ENCODE measurements around the gene ATP8B4. TPM values are rescaled to one million over a fixed set of nuclear protein-coding genes. Genes with fewer than 3 reads are reported as not detected.

Gene ATP8B4
- total RNA-seq, 2 experiments from 2014 or later: 0.31 TPM; not detected in 1

DNA sequence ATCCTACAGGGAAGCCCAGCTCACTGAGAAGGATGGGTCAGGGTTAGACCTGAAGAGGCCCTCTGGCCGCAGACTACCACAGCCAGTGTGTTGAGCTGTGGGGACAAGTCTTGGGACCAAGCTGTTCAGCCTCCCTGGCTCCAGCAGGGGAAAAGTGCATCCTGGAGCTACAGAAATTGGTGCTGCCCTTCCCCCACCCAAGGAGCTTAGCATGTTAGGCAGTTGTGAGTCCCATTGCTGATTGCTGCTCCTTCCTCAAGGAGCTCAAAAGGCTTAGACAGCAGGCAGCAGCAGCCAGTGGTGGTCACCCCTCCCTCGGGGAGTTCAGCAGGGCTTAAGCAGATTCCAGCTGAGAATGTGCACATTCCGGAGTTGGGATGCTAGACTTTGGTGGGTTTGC lies 165.6 kb downstream of the ATP8B4 start:
- Histone ChIP-seq H3K36me3 (ENCODE audit: insufficient read depth, low read length) (no peaks in the 10 kb centered on the region), H3K4me1 (ENCODE audit: insufficient read depth, low read length) (no peaks in the 10 kb centered on the region), H3K4me3 (ENCODE audit: low read length) (no peak overlapping the region), H3K27me3 (ENCODE audit: control insufficient read depth in 1 of 2, insufficient read depth in 2 of 2, low read length in 2 of 2) (peaks cover 0 to 2% of the 10 kb centered on the region in 2 experiments), H3K27ac (ENCODE audit: low read depth in 1 of 2, low read length in 2 of 2) (no peak overlapping the region), H3K9me3 (ENCODE audit: control insufficient read depth in 1 of 2, insufficient read depth in 1 of 2, low read length in 2 of 2) (peaks cover 3 to 7% of the 10 kb centered on the region in 2 experiments)
- Mint-ChIP-seq H3K27ac (no peak overlapping the region), H3K9me3 (peaks cover 7% of the 10 kb centered on the region), H3K36me3 (ENCODE audit: low read depth) (no peaks in the 10 kb centered on the region), H3K27me3 (no peaks in the 10 kb centered on the region), H3K4me1 (ENCODE audit: low read depth) (no peaks in the 10 kb centered on the region), H3K4me3 (no peak overlapping the region)
- ATAC-seq (ENCODE audit: poor library complexity): no peak
- POLR2A ChIA-PET: no interaction called here
- no peak for DNase-seq
- intact Hi-C loops (cut with DNase I, micrococcal nuclease): no loop called here
- TF ChIP-seq, protein P1, sequence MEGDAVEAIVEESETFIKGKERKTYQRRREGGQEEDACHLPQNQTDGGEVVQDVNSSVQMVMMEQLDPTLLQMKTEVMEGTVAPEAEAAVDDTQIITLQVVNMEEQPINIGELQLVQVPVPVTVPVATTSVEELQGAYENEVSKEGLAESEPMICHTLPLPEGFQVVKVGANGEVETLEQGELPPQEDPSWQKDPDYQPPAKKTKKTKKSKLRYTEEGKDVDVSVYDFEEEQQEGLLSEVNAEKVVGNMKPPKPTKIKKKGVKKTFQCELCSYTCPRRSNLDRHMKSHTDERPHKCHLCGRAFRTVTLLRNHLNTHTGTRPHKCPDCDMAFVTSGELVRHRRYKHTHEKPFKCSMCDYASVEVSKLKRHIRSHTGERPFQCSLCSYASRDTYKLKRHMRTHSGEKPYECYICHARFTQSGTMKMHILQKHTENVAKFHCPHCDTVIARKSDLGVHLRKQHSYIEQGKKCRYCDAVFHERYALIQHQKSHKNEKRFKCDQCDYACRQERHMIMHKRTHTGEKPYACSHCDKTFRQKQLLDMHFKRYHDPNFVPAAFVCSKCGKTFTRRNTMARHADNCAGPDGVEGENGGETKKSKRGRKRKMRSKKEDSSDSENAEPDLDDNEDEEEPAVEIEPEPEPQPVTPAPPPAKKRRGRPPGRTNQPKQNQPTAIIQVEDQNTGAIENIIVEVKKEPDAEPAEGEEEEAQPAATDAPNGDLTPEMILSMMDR (IDR thresholded peaks at IDR 0.05): no peak
- CTCF ChIA-PET: no interaction called here

DNA sequence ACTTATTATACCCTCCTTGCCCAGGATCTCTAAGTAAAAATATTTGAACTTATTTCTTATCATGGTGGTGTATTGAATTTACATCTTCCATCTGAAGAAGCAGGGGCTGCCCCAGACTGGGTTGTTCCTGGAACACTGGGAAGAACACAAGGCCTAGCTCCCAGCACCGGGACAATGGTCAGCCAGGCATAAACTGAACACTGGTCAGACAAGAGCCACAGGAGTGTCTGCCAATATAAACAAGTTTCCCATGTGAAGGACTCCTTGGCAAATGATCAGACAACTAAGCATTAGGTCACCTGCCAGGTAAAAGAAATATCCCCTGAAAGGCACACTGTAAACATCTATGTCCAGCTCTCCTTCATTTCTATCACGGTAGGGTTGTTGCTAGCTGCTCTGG lies 172.4 kb downstream of the ATP8B4 start:
- Histone ChIP-seq H3K9me3 (ENCODE audit: control insufficient read depth in 1 of 2, insufficient read depth in 1 of 2, low read length in 2 of 2) (peaks cover 11 to 20% of the 10 kb centered on the region in 2 experiments), H3K36me3 (ENCODE audit: insufficient read depth, low read length) (no peaks in the 10 kb centered on the region), H3K27ac (ENCODE audit: low read depth in 1 of 2, low read length in 2 of 2) (no peak overlapping the region), H3K27me3 (ENCODE audit: control insufficient read depth in 1 of 2, insufficient read depth in 2 of 2, low read length in 2 of 2) (no peaks in the 10 kb centered on the region), H3K4me3 (ENCODE audit: low read length) (no peak overlapping the region), H3K4me1 (ENCODE audit: insufficient read depth, low read length) (no peaks in the 10 kb centered on the region)
- TF ChIP-seq, protein P1 (IDR thresholded peaks at IDR 0.05): no peak
- ChIA-PET POLR2A (no interaction called here), CTCF (no interaction called here)
- Mint-ChIP-seq H3K9me3 (peaks cover 15% of the 10 kb centered on the region), H3K36me3 (ENCODE audit: low read depth) (no peaks in the 10 kb centered on the region), H3K4me1 (ENCODE audit: low read depth) (no peaks in the 10 kb centered on the region), H3K27me3 (no peaks in the 10 kb centered on the region), H3K27ac (no peak overlapping the region), H3K4me3 (no peak overlapping the region)
- ATAC-seq (ENCODE audit: poor library complexity) (no peak), DNase-seq (no peak)
- intact Hi-C loops (cut with DNase I, micrococcal nuclease): no loop called here

DNA sequence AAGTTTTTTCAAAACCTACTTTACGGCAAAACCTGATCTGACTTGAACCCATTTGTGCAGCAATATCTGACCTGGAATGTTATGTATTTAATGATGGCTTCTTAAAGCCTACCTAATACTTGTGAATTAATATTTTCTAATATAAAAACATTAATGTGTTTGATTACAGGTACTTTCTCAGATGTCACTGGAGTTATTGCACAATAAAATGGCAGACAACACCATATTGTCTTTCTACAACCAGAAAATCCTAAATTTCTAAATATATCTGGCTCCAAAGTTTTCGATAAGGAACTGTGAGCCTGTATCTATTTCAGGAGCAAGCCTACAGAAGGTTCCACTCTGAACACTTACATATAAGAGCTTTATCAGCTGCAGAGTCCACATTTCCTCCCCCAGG lies 184.5 kb downstream of the ATP8B4 start:
- Histone ChIP-seq H3K27me3 (ENCODE audit: control insufficient read depth in 1 of 2, insufficient read depth in 2 of 2, low read length in 2 of 2) (no peaks in the 10 kb centered on the region), H3K4me3 (ENCODE audit: low read length) (no peak overlapping the region), H3K9me3 (ENCODE audit: control insufficient read depth in 1 of 2, insufficient read depth in 1 of 2, low read length in 2 of 2) (no peaks in the 10 kb centered on the region), H3K4me1 (ENCODE audit: insufficient read depth, low read length) (no peaks in the 10 kb centered on the region), H3K36me3 (ENCODE audit: insufficient read depth, low read length) (no peaks in the 10 kb centered on the region), H3K27ac (ENCODE audit: low read depth in 1 of 2, low read length in 2 of 2) (no peak overlapping the region)
- Mint-ChIP-seq H3K27ac (no peak overlapping the region), H3K27me3 (no peaks in the 10 kb centered on the region), H3K9me3 (peaks cover 3% of the 10 kb centered on the region), H3K36me3 (ENCODE audit: low read depth) (no peaks in the 10 kb centered on the region), H3K4me3 (no peak overlapping the region), H3K4me1 (ENCODE audit: low read depth) (no peaks in the 10 kb centered on the region)
- DNase-seq: no peak
- TF ChIP-seq, protein P1 (IDR thresholded peaks at IDR 0.05): no peak
- CTCF ChIA-PET: no interaction called here
- no peak for ATAC-seq (ENCODE audit: poor library complexity)
- intact Hi-C loops (cut with DNase I, micrococcal nuclease): no loop called here
- POLR2A ChIA-PET: no interaction called here

Data from CD4-positive, alpha-beta T cell (primary cell).